Measurements from ENCODE around the gene AOPEP. TPM values are rescaled to one million over a fixed set of nuclear protein-coding genes. Genes with fewer than 3 reads are reported as not detected.

Gene AOPEP
- total RNA-seq, 1 experiment from 2014 or later: 14.4 TPM

- no peak for TF ChIP-seq FOXK1 (CRISPR knock-in tag; IDR thresholded peaks at IDR 0.05)
- no peak for TF ChIP-seq NR1H2 (CRISPR knock-in tag; IDR thresholded peaks at IDR 0.05)
- no peak for TF ChIP-seq USF2 (CRISPR knock-in tag; IDR thresholded peaks at IDR 0.05)
- TF ChIP-seq KAT7 (CRISPR knock-in tag; IDR thresholded peaks at IDR 0.05; ENCODE audit: borderline replicate concordance): no peak
These were observed 340.6 kb downstream of the AOPEP start (continued) for GRCh38 chr9:95067057-95067456.

- H3K27ac Mint-ChIP-seq: no peak overlapping the region
- ChIA-PET CTCF (interaction anchor here (2.1 kb wide), 1 partner anchor 60 kb away, joined by 6 read pairs; no protein-coding TSS in a partner anchor), POLR2A (no interaction called here)
- no peaks in the 10 kb centered on the region for H3K9me3 Mint-ChIP-seq
- H3K27me3 Mint-ChIP-seq (ENCODE audit: low read depth): no peaks in the 10 kb centered on the region
- DNase-seq (ENCODE audit: low spot score) (no peak), ATAC-seq (no peak)
- no peaks in the 10 kb centered on the region for H3K36me3 Mint-ChIP-seq
- TF ChIP-seq JAZF1 (CRISPR knock-in tag; IDR thresholded peaks at IDR 0.05): no peak
- no peak for TF ChIP-seq ZNF232 (CRISPR knock-in tag; IDR thresholded peaks at IDR 0.05)
- no peak for TF ChIP-seq FOXP4 (CRISPR knock-in tag; IDR thresholded peaks at IDR 0.05)
- no peak for TF ChIP-seq ZNF263 (CRISPR knock-in tag; IDR thresholded peaks at IDR 0.05; ENCODE audit: low read depth)
- TF ChIP-seq NFE2L1 (CRISPR knock-in tag; IDR thresholded peaks at IDR 0.05): no peak
- TF ChIP-seq USF1 (CRISPR knock-in tag; IDR thresholded peaks at IDR 0.05): no peak
- no peak for TF ChIP-seq PREB (CRISPR knock-in tag; IDR thresholded peaks at IDR 0.05; ENCODE audit: borderline replicate concordance)
- no peak for TF ChIP-seq SOX15 (CRISPR knock-in tag; IDR thresholded peaks at IDR 0.05)
- no peak for TF ChIP-seq ZNF396 (CRISPR knock-in tag; IDR thresholded peaks at IDR 0.05; ENCODE audit: borderline replicate concordance)
- no peak for TF ChIP-seq USF2 (CRISPR knock-in tag; IDR thresholded peaks at IDR 0.05)
- TF ChIP-seq E2F1 (CRISPR knock-in tag; IDR thresholded peaks at IDR 0.05): no peak
- no peak for TF ChIP-seq GRHL2 (CRISPR knock-in tag; IDR thresholded peaks at IDR 0.05; ENCODE audit: insufficient replicate concordance, severe bottlenecking)
- TF ChIP-seq CREM (CRISPR knock-in tag; IDR thresholded peaks at IDR 0.05): no peak
- no peak for TF ChIP-seq ZNF423 (CRISPR knock-in tag; IDR thresholded peaks at IDR 0.05)
- TF ChIP-seq GTF2I (CRISPR knock-in tag; conservative IDR thresholded peaks at IDR 0.05): no peak
- TF ChIP-seq E2F5 (CRISPR knock-in tag; IDR thresholded peaks at IDR 0.05): no peak
- TF ChIP-seq TCF7 (CRISPR knock-in tag; IDR thresholded peaks at IDR 0.05; ENCODE audit: low read depth): no peak
- TF ChIP-seq IRF2 (CRISPR knock-in tag; IDR thresholded peaks at IDR 0.05; ENCODE audit: borderline replicate concordance, low read depth): no peak
- no peak for TF ChIP-seq ELF4 (CRISPR knock-in tag; IDR thresholded peaks at IDR 0.05; ENCODE audit: low read depth)
- H3K4me1 Mint-ChIP-seq: peaks cover 29% of the 10 kb centered on the region
- no peak overlapping the region for H3K4me3 Mint-ChIP-seq
These were observed 341.4 kb downstream of the AOPEP start for GRCh38 chr9:95067897-95068296.

Data from WTC11 (cell line).